ENCODE measurements around the gene FRMD1. TPM values are rescaled to one million over a fixed set of nuclear protein-coding genes. Genes with fewer than 3 reads are reported as not detected.

FRMD1 gene
- total RNA-seq, 2 experiments from 2014 or later, result not detected

- no peak overlapping the region for H3K4me3 Mint-ChIP-seq
- POLR2A ChIA-PET, result no interaction called here
- DNase-seq (no peak), ATAC-seq (ENCODE audit: poor library complexity) (no peak)
- intact Hi-C loops (cut with DNase I, micrococcal nuclease), result no loop called here
- no peak overlapping the region for H3K27ac Mint-ChIP-seq
- Histone ChIP-seq H3K4me3 (ENCODE audit: low read length) (no peak overlapping the region), H3K4me1 (ENCODE audit: insufficient read depth, low read length) (no peaks in the 10 kb centered on the region), H3K9me3 (ENCODE audit: control insufficient read depth in 1 of 2, insufficient read depth in 1 of 2, low read length in 2 of 2) (peaks cover 5 to 54% of the 10 kb centered on the region in 2 experiments), H3K36me3 (ENCODE audit: insufficient read depth, low read length) (no peaks in the 10 kb centered on the region), H3K27ac (ENCODE audit: low read depth in 1 of 2, low read length in 2 of 2) (no peak overlapping the region), H3K27me3 (ENCODE audit: control insufficient read depth in 1 of 2, insufficient read depth in 2 of 2, low read length in 2 of 2) (no peaks in the 10 kb centered on the region)
- no peaks in the 10 kb centered on the region for H3K9me3 Mint-ChIP-seq
- CTCF ChIA-PET, result no interaction called here
- H3K27me3 Mint-ChIP-seq, result no peaks in the 10 kb centered on the region
- H3K4me1 Mint-ChIP-seq (ENCODE audit: low read depth), result no peaks in the 10 kb centered on the region
- no peaks in the 10 kb centered on the region for H3K36me3 Mint-ChIP-seq (ENCODE audit: low read depth)
- no peak for TF ChIP-seq CTCF (IDR thresholded peaks at IDR 0.05)
Measured at GRCh38 chr6:168045706-168046620, 33.0 kb downstream of the FRMD1 start.

GRCh38 chr6:168045141-168045691 is 33.8 kb downstream of the FRMD1 start:
- TF ChIP-seq CTCF (IDR thresholded peaks at IDR 0.05), result no peak
- ChIA-PET POLR2A (no interaction called here), CTCF (no interaction called here)
- H3K4me3 Mint-ChIP-seq, result no peak overlapping the region
- no peak for ATAC-seq (ENCODE audit: poor library complexity)
- DNase-seq, result no peak
- Histone ChIP-seq H3K27me3 (ENCODE audit: control insufficient read depth in 1 of 2, insufficient read depth in 2 of 2, low read length in 2 of 2) (no peaks in the 10 kb centered on the region), H3K27ac (ENCODE audit: low read depth in 1 of 2, low read length in 2 of 2) (no peak overlapping the region), H3K9me3 (ENCODE audit: control insufficient read depth in 1 of 2, insufficient read depth in 1 of 2, low read length in 2 of 2) (peaks cover 12 to 56% of the 10 kb centered on the region in 2 experiments), H3K4me1 (ENCODE audit: insufficient read depth, low read length) (no peaks in the 10 kb centered on the region), H3K4me3 (ENCODE audit: low read length) (no peak overlapping the region), H3K36me3 (ENCODE audit: insufficient read depth, low read length) (no peaks in the 10 kb centered on the region)
- intact Hi-C loops (cut with DNase I, micrococcal nuclease), result no loop called here
- no peaks in the 10 kb centered on the region for H3K9me3 Mint-ChIP-seq
- H3K4me1 Mint-ChIP-seq (ENCODE audit: low read depth), result no peaks in the 10 kb centered on the region
- H3K36me3 Mint-ChIP-seq (ENCODE audit: low read depth), result no peaks in the 10 kb centered on the region
- no peaks in the 10 kb centered on the region for H3K27me3 Mint-ChIP-seq
- H3K27ac Mint-ChIP-seq, result no peak overlapping the region

GRCh38 chr6:168044521-168045130 is 34.4 kb downstream of the FRMD1 start:
- Histone ChIP-seq H3K4me3 (ENCODE audit: low read length) (no peak overlapping the region), H3K36me3 (ENCODE audit: insufficient read depth, low read length) (no peaks in the 10 kb centered on the region), H3K4me1 (ENCODE audit: insufficient read depth, low read length) (no peaks in the 10 kb centered on the region), H3K27me3 (ENCODE audit: control insufficient read depth in 1 of 2, insufficient read depth in 2 of 2, low read length in 2 of 2) (no peaks in the 10 kb centered on the region), H3K27ac (ENCODE audit: low read depth in 1 of 2, low read length in 2 of 2) (no peak overlapping the region), H3K9me3 (ENCODE audit: control insufficient read depth in 1 of 2, insufficient read depth in 1 of 2, low read length in 2 of 2) (peaks cover 18 to 58% of the 10 kb centered on the region in 2 experiments)
- no peak overlapping the region for H3K4me3 Mint-ChIP-seq
- ATAC-seq (ENCODE audit: poor library complexity), result no peak
- H3K36me3 Mint-ChIP-seq (ENCODE audit: low read depth), result no peaks in the 10 kb centered on the region
- H3K4me1 Mint-ChIP-seq (ENCODE audit: low read depth), result no peaks in the 10 kb centered on the region
- H3K27me3 Mint-ChIP-seq, result no peaks in the 10 kb centered on the region
- DNase-seq, result no peak
- intact Hi-C loops (cut with DNase I, micrococcal nuclease), result no loop called here
- ChIA-PET CTCF (no interaction called here), POLR2A (no interaction called here)
- TF ChIP-seq CTCF (IDR thresholded peaks at IDR 0.05), result no peak
- H3K9me3 Mint-ChIP-seq, result no peaks in the 10 kb centered on the region
- H3K27ac Mint-ChIP-seq, result no peak overlapping the region

All from CD4-positive, alpha-beta T cell (primary cell).